CD4-positive, alpha-beta T cell treated with Interleukin-10 for 1 hour (primary cell): ENCODE results near the gene R3HDM1.
"Not testable (repeated sequence)": the region's sequence is repeated elsewhere in the genome, so short reads cannot be mapped to it uniquely, and the experiment has no call there.

ENCODE experiments used
- DNase-seq: peaks from one replicate; pipeline ENCODE4 v3.0.0-alpha.2; 2020

R3HDM1 gene

DNA sequence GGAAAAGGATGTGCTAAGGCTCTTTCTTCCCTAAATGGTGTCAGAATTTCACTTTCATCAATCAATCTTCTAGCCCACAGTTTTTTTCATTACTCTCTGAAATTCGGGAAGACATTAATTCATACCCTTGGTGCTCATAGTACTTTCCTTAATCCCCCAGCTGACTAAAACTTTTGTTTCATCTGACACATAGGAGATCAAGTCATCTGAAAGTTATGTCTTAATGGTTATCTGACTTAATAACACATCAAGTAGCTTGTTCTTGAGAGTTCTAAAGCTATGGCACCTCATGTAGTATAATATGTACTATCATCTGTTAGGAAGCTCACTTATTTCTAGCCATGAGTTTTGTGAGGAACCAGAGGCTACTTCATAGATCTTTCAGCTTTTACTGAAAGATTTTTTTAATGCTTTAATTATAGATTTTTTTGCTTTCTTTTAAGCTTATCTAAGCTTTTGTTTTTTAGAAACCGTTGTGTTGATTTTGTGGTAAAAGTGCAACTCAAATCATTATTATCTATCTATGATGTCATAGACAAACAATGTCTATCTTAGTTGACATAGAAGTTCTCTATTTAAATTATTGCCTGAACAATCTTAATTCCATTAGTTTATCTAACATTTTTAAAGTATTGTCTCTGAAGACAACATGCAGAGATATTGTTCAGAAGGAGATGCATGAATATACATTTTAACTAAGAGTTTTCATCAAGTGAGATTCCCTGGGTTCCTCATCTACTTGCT, 116.7 kb downstream of the R3HDM1 start:
- DNase-seq: no peak

DNA sequence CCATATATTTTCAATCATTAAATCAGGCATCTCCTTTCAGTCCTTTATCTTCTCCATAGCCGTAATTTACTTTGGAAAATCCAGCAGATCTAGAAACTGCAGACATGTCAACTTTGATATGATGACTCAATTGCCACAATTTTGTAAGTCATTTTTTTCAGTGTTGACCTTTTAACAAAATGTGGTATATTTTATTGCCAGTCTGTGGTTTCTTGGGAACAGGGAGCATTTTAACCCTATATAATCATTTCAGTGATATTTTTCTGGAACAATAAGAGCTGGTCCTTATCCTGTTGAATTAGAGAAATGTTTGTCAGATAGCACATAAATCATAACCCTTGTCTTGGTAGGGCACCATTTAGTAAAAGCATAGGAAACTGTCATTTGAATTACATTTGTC, 119.4 kb downstream of the R3HDM1 start:
- no peak for DNase-seq

DNA sequence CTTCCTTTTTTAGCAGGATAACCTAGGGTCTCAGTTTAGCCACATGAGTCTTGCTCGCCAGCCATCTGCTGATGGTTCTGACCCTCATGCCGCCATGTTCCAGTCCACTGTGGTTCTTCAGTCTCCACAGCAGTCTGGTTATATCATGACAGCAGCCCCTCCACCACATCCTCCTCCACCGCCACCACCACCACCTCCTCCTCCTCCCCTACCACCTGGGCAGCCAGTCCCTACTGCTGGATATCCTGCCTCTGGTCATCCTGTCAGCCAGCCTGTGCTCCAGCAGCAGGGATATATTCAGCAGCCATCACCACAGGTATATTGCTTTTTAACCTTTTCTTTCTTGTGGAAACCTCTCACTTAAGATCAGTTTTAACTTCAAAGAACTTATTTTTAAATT, 120.4 kb downstream of the R3HDM1 start:
- DNase-seq: no peak

DNA sequence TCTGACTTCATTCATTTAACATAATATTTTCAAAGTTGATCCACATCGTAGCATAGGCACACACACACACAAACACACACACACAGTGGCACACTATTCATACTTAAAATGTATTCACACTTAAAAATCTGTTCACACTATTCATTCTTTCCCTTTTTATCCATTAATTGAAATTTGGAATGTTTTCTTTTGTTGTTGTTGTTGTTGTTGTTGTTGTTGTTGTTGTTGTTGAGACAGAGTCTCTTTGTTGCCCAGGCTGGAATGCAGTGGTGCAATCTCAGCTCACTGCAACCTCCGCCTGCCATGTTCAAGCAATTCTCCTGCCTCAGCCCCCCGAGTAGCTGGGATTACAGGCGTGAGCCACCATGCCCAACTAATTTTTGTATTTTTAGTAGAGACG, 123.0 kb downstream of the R3HDM1 start:
- not testable (repeated sequence) for DNase-seq

DNA sequence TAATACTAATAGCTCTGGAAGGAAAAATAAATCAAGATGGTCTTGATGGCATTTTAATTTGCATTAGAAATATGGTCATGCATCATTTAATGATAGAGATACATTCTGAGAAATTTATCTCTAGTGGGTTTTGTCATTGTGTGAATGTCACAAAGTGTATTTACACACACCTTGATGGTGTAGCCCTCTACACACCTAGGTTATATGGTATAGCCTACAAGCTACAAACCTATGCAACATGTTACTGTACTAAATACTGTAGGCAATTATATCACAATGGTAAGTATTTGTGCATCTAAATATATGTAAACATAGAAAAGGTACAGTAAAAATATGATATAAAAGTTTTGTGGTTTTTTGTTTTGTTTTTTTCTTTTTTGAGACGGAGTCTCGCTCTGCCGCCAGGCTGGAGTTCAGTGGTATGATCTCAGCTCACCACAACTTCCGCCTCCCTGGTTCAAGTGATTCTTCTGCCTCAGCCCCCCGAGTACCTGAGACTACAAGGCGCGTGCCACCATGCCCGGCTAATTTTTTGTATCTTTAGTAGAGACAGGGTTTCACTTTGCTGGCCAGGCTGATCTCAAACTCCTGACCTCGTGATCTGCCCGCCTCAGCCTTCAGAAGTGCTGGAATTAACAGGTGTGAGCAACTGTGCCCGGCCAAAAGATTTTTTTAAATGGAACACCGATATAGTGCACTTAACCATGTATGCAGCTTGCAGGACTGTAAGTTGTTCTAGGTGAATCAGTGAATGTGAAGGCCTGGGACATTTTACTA, 126.7 kb downstream of the R3HDM1 start:
- DNase-seq: peak; percentile 58

DNA sequence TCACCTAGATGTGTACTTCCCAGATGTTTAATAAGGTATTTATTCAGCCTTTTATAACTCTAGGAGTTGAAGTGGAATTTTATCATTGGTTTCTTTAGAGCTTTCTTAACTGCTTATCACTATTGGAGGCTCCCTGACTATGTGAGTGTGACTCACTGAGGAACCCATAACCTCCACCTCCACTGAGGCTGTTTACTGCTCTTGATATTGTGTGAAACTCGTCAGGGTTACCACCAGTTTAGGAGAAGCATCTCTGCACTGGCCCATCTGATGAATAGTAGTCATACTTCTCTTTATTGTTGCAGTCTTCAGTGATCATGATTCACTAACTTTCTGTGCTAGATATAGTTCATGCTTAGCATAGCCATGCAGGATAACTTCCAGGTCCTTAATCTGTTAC, 130.8 kb downstream of the R3HDM1 start:
- no peak for DNase-seq

DNA sequence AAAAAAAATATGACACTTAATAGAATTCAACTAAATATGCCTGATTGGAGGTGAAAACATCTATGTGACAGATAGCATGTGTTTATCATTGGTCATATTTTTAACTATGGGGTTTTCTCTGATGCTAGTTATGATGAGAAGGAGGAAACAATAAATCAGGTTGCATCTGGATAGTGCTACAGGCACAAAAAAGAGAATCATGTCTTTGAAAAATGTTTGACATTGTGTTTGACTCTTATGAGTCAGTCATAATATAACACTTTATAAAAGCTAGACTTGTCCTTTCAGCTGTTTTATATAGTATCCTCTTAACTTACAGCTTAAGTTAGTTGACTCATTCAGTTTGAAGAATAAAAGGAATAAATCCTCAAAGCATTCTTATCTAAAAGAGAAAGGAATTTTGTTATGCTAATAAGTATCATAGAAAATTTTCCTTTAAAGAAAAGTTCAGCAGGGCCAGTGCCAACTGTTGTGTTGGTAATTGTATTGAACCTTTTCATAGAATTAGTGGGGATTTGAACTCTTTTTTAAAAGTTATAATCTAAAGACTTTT, 131.9 kb downstream of the R3HDM1 start:
- no peak for DNase-seq

DNA sequence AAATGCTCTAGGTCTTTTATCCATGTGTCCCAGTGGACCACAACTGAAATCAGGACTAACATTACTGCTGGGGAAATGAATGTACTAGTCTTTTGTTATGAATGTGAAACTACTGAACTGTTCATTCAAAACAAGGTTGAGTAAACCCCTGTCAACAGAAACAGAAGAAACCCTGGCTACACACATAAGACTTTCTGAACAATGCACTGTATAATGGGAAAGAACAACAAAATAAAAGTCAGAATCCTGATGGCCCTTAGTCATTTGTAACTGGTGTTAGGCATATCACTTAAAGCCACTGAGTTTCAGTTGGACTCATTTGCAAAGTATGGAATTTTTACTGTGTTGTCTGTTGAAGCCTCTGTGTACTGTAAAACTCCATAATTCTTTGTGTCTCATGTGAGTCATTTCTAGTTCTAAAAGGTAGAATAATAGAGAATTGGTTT, 133.4 kb downstream of the R3HDM1 start:
- DNase-seq: no peak

DNA sequence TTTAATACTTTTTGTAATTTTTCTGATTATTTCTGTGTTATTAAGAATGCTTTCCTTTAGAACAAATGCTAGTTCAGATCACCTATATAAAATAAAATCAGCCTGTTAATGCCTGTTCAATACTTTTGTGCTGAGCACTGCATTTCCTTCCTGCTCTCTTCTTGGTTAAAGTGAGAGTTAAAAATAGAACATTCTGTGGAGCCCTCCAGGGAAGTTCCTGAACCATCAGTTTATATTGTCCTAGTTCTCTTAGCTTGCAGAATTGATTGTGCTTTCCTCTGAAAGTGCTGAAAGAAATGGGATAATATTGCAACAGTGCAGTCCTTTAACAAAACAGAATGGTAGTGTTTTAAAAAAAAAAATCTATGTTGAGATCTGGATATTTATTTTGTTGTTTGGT, 135.8 kb downstream of the R3HDM1 start:
- DNase-seq: no peak

DNA sequence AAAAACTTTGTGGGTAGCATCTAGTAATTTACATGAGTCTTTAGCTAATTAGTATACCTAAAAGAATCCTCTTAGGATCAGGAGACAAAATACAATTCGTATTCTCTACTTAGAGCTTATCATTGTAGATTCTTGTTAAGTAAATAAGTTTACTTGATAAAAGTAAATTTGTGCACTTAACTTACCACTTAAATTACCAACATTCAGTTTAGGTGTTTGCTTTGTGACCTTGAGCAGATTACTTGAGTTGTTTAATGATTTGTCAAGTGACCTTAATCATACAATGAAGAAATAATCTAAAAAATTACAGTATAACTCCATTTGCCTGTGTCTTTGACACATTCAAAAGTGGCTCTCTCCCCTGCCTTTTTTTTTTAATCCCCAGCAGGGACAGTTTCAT, 143.2 kb downstream of the R3HDM1 start:
- no peak for DNase-seq

DNA sequence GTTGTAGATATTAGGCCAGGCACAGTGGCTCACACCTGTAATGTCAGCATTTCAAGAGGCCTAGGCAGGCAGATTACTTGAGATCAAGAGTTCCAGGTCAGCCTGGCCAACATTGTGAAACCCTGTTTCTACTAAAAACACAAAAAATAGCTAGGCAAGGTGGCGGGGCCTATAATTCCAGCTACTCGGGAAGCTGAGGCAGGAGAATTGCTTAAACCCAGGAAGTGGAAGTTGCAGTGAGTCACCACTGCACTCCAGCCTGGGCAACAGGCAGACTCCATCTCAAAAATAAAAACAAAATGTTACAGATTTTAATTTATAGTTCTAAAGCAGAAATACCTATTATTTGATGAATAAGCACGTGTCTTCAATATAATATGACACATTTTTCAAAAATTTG, 144.7 kb downstream of the R3HDM1 start:
- no peak for DNase-seq

DNA sequence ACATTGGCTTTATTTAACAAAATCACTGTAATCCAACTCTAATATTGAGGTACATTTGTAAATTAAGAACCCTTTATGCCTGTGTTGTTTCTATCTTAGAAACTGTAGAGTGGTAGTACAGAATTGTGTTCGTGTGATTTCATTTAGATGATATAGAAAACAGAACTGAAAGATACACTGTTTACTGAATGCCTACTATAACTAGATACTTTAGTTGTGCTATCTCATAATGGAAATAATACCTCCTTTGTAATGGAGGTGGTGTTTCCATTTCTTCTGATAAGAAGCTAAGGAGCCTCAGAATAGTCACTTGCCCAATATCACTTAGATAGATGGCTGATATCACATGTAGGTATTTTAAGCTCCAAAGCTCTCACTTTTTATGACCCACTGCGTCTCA, 147.8 kb downstream of the R3HDM1 start:
- no peak for DNase-seq

DNA sequence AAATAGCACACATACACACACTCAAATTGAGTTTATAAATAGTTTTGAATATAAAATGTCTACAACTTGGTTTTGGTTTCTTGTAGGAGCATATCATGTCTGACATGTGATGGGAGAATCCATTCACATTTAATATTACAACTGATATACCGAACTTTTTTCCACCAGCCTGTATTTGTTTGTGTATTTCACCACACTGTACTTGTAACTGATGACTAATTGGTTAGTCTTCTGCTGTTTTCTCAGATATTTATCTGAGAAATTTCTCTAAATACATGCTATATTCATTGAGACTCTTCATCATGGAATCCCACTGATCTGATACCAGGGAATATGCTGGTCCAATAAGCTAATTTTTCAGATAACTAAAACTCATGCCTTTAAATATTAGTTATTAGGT, 154.1 kb downstream of the R3HDM1 start:
- DNase-seq: no peak

DNA sequence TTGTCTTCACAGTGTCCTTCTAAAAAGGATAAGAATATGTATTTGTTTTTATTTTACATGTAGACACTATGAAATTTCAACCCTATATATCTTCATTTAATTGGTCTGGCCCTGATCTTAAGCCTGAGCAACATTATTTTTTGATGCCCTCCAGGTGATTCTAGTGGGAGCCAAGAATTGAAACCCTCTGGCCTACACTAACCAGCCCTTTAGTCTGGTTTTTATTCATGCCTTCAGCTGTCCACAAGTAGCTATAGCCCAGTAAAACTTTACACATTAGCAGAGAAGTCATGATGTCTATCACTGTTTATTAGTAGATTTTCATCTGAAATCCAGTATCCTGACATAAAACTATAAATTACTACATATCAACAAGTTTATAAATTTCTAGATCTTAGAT, 157.7 kb downstream of the R3HDM1 start:
- DNase-seq: no peak

DNA sequence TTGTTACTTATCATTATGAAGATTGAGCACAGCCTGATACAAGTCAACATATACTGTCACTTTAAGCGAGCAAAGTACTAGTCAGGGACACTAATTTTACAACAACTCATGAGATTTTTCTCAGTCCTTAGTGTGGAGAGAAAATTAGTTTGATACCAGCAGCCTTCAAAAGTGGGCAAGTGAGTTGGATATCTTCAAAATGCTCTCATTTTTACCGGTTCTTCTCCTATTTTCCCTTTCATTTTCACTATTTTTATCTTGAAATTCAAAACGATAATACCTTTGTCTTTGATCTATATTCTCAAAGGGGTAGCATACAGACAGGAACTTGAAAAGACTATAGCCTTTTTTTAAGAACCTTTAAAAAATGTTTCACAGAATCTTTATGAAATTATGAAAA, 158.4 kb downstream of the R3HDM1 start:
- DNase-seq: no peak

DNA sequence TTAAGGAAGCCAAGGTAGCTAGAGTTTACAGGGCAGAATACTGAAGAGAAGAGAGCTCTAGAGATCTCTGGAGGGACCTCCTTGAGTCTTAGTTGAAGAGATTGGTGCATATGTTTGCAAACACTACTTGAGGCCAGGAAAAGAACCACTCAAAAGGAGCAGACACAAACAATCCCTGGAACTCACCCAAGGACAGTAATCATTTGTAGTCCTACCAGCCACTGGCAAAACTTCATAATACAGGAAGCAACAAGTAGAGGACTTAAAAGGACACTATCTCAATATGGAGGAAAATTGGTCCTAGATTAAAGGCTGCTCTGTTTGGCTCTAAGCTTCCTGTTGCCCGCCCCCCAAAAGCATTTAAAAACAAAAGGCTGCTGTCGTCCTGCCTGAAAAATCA, 163.4 kb downstream of the R3HDM1 start:
- DNase-seq: no peak

DNA sequence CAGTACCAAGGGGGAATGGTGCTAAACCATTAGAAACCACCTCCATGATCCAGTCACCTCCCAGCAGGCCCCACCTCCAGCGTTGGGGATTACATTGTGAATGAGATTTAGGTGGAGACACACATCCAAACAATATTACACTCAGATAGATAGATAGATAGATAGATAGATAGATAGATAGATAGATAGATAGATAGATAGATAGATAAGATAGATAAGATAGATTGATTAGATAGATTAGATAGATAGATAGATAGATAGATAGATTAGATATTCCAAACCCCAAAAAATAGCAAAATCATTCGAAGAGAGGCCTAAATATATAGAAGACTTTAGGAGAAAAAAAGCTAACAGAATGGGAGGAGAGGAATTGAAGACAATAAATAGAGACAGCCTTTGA, 167.6 kb downstream of the R3HDM1 start:
- no peak for DNase-seq

DNA sequence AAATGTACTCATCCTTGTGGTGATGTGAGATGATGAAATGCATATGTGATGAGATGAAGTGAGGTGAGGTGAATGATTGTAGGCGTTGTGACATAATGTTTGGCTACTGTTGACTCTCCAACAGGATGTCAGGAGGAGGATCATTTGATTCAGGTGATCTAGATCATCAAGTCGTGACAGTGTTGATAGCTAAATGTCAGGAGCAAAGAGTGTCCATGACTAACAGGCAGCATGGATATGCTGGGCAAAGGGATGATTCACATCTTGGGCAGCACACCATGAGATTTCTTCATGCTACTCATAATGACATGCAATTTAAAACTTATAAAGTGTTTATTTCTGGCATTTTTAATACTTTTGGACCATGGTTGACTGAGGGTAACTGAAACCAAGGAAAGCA, 170.2 kb downstream of the R3HDM1 start:
- no peak for DNase-seq

DNA sequence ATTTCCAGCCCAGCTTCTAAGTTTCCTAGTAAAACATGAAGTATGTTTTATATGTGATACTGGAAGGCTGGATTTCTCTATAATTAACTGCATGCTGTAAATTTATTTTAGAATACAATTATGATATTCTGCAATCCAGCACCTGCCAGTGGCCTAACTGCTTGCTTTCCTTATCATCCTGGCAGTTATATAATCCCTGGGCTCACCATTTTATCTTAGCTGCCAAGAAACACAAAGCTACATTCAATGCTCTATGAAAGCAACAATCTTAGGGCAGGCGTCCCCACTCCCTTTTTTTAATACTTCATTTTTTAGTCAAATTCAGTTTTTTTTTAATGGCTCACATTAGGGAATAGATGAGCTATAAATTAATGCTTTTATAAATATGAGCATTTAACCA, 172.0 kb downstream of the R3HDM1 start:
- DNase-seq: no peak

DNA sequence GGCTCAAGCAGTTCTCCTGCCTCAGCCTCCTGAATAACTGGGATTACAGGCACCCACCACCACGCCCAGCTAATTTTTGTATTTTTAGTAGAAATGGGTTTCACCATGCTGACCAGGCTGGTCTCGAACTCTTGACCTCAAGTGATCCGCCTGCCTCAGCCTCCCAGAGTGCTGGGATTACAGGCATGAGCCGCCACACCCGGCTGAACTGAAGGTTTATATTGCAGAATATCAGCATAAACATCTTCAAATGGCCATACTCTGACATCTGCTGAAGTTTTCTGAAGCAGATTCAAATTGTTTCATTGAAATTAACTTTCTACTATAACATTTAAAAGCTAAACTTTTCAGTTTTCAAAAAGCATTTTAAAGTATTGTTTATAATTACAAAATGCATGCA, 172.8 kb downstream of the R3HDM1 start:
- not testable (repeated sequence) for DNase-seq

DNA sequence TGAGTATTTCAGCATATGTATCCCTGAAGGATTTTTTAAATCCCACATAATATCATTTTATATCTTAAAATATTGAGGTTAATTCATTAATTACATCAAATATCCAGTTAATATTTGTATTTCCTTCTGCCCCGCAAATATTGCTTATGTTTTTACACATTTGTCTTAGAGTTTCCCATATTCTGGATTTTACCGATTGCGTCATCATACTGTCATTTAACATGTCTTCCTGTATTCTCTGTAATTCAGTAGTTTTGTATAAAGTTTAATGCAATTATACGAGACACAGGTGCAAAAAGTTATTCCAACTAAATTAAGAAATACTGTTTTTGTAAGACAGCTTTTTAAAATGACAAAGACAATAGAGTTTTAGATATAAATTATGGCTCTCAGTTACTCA, 176.9 kb downstream of the R3HDM1 start:
- no peak for DNase-seq

DNA sequence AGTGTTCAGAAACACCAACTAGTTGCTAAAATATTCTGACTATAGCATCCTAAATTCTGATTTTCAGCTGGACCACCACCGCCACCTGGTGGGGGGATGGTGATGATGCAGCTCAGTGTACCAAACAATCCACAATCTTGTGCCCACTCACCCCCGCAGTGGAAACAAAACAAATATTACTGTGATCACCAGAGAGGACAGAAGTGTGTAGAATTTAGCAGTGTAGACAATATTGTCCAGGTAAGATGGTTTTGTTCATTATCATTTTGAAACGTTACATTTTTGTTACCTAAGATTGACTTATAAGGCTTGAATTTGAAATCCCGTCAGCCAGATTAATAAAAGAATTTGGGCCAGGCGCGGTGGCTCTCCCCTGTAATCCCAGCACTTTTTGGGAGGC, 178.7 kb downstream of the R3HDM1 start:
- peak; percentile 72 for DNase-seq

DNA sequence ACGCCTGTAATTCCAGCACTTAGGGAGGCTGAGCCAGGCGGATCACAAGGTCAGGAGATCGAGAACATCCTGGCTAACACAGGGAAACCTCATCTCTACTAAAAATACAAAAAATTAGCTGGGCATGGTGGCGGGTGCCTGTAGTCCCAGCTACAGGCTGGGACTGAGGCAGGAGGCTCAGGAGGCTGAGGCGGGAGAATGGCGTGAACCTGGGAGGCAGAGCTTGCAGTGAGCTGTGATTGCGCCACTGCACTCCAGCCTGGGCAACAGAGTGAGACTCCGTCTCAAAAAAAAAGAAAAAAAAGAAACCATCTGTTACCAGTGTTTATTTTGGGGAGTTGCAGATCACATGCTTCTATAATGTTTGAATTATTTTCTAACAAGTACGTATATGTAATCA, 183.8 kb downstream of the R3HDM1 start:
- not testable (repeated sequence) for DNase-seq

DNA sequence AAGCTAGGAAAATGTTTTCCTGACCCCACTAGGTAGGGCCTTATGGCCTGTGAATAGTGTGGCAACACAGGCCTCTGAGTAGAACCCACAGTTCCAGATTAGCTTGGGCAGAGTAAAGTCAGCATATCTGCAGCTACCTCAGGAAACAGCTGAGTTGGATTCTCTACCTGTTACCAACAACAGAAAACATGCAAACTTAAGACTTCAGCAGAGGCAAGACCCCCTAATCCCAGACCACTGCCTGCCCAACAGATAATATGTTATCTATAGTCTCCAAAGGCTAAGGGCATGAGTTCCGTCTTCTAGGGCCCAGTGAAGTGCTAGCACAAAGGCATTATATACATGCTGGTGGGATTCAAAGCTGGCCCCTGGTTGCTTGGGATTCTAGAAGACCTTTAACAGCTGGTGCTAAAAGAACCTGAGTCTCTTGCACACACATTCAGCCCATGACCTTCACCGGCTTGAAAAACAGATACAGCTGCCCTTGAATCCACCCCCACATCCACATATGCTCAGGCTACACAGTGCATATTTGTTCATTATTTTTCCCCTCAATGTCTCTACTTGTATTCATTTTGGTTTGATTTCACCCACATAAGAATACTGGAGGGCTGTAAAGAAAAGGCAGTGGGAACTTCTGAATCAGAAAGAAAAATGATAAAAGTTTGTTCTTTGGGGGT, 196.9 kb downstream of the R3HDM1 start:
- no peak for DNase-seq
